H9 (cell line): Measurements from ENCODE around the gene FXYD7. TPM values are rescaled to one million over a fixed set of nuclear protein-coding genes. Genes with fewer than 3 reads are reported as not detected.
A peak's percentile ranks its signal among the peaks of the same experiment; 100 is the strongest.

ENCODE experiments used
- DNase-seq: peaks from one replicate; pipeline ENCODE4 v3.0.0-alpha.2; 2017
- H2AFZ ChIP-seq: one replicate; pipeline ENCODE4 v1.6.1; 2013; ENCODE audit warnings: mild to moderate bottlenecking, low read length, control low read depth, moderate library complexity
- H2AK5ac ChIP-seq: 2 replicates; pipeline ENCODE4 v1.6.1; 2013; ENCODE audit warnings: low read length, control low read depth, mixed read lengths; ENCODE audit not compliant: insufficient read length
- H2BK120ac ChIP-seq: one replicate; pipeline ENCODE4 v1.6.1; 2013; ENCODE audit warnings: low read depth, mild to moderate bottlenecking, low read length, control low read depth, inconsistent platforms; ENCODE audit not compliant: poor library complexity, severe bottlenecking
- H2BK12ac ChIP-seq: 2 replicates; pipeline ENCODE4 v1.6.1; 2013; ENCODE audit warnings: low read length, control low read depth, mixed read lengths, low read depth; ENCODE audit not compliant: insufficient read length
- H2BK15ac ChIP-seq: 2 replicates; pipeline ENCODE4 v1.6.1; 2013; ENCODE audit warnings: low read depth, low read length, control low read depth
- H2BK20ac ChIP-seq: one replicate; pipeline ENCODE4 v1.6.1; 2013; ENCODE audit warnings: low read depth, mild to moderate bottlenecking, low read length, control low read depth, inconsistent platforms; ENCODE audit not compliant: poor library complexity, severe bottlenecking
- H2BK5ac ChIP-seq: 2 replicates; pipeline ENCODE4 v1.6.1; 2013; ENCODE audit warnings: low read length, control low read depth, mixed read lengths; ENCODE audit not compliant: insufficient read length
- H3K14ac ChIP-seq: 2 replicates; pipeline ENCODE4 v1.6.1; 2013; ENCODE audit warnings: low read length, control low read depth; ENCODE audit not compliant: insufficient read depth
- H3K18ac ChIP-seq: 2 replicates; pipeline ENCODE4 v1.6.1; 2013; ENCODE audit warnings: low read depth, mild to moderate bottlenecking, mixed read lengths, low read length, control low read depth; ENCODE audit not compliant: insufficient read length
- H3K23ac ChIP-seq: 2 replicates; pipeline ENCODE4 v1.6.1; 2013; ENCODE audit warnings: low read length, control low read depth, mixed read lengths, low read depth; ENCODE audit not compliant: insufficient read length
- H3K23me2 ChIP-seq: 2 replicates; pipeline ENCODE4 v1.6.1; 2013; ENCODE audit warnings: low read depth, mild to moderate bottlenecking, mixed read lengths, low read length, control low read depth; ENCODE audit not compliant: insufficient read length, poor library complexity, severe bottlenecking
- H3K27ac ChIP-seq: 2 replicates; pipeline ENCODE4 v1.5.1; 2013; ENCODE audit warnings: low read length, control low read depth, mixed read lengths, low read depth; ENCODE audit not compliant: insufficient read length
- H3K27me3 ChIP-seq: 2 replicates; pipeline ENCODE4 v1.6.1; 2013; ENCODE audit warnings: low read length, control low read depth, inconsistent platforms; ENCODE audit not compliant: insufficient read depth
- H3K4ac ChIP-seq: 2 replicates; pipeline ENCODE4 v1.6.1; 2013; ENCODE audit warnings: low read depth, mild to moderate bottlenecking, control low read depth, inconsistent platforms, low read length, moderate library complexity
- H3K4me1 ChIP-seq: 2 replicates; pipeline ENCODE4 v1.6.1; 2013; ENCODE audit warnings: low read length, control low read depth, inconsistent platforms; ENCODE audit not compliant: insufficient read depth
- H3K4me2 ChIP-seq: 2 replicates; pipeline ENCODE4 v1.6.1; 2013; ENCODE audit warnings: low read length, control low read depth, mixed read lengths; ENCODE audit not compliant: insufficient read length, insufficient read depth
- H3K56ac ChIP-seq: 2 replicates; pipeline ENCODE4 v1.6.1; 2013; ENCODE audit warnings: low read depth, mild to moderate bottlenecking, mixed read lengths, low read length, control low read depth; ENCODE audit not compliant: insufficient read length
- H3K79me1 ChIP-seq: 2 replicates; pipeline ENCODE4 v1.6.1; 2013; ENCODE audit warnings: low read depth, mild to moderate bottlenecking, moderate library complexity, low read length, control low read depth, inconsistent platforms; ENCODE audit not compliant: insufficient read depth, poor library complexity, severe bottlenecking
- H3K79me2 ChIP-seq: 2 replicates; pipeline ENCODE4 v1.6.1; 2013; ENCODE audit warnings: low read length, control low read depth, inconsistent platforms; ENCODE audit not compliant: insufficient read depth
- H3K9ac ChIP-seq: 2 replicates; pipeline ENCODE4 v1.6.1; 2013; ENCODE audit warnings: low read length, control low read depth, mixed read lengths; ENCODE audit not compliant: insufficient read length; ENCODE audit errors: extremely low read depth
- H3K9me3 ChIP-seq: one replicate; pipeline ENCODE4 v1.6.1; 2013; ENCODE audit warnings: low read depth, low read length, inconsistent platforms; ENCODE audit not compliant: control insufficient read depth
- H3T11ph ChIP-seq: one replicate; pipeline ENCODE4 v1.6.1; 2013; ENCODE audit warnings: mild to moderate bottlenecking, low read length, control low read depth, inconsistent platforms
- H4K20me1 ChIP-seq: one replicate; pipeline ENCODE4 v1.6.1; 2013; ENCODE audit not compliant: control insufficient read depth, insufficient read length, insufficient read depth
- H4K5ac ChIP-seq: 2 replicates; pipeline ENCODE4 v1.6.1; 2013; ENCODE audit warnings: low read depth, mild to moderate bottlenecking, mixed read lengths, low read length, control low read depth; ENCODE audit not compliant: insufficient read length
- H4K8ac ChIP-seq: replicated peaks from 2 replicates; pipeline ENCODE4 v1.6.1; 2013; ENCODE audit warnings: low read length, control low read depth, mixed read lengths, low read depth; ENCODE audit not compliant: insufficient read length
- H4K91ac ChIP-seq: 2 replicates; pipeline ENCODE4 v1.6.1; 2013; ENCODE audit warnings: low read depth, mild to moderate bottlenecking, moderate library complexity, mixed read lengths, low read length, control low read depth; ENCODE audit not compliant: insufficient read length
- H3K27ac Mint-ChIP-seq, 3 experiments: 2 replicates in 2 of 3; 3 replicates in 1 of 3; pipeline ENCODE4 v1.8.0; 2020 to 2021; ENCODE audit warnings: mixed read lengths in 3 of 3, mild to moderate bottlenecking in 1 of 3, moderate library complexity in 1 of 3
- H3K27me3 Mint-ChIP-seq: 2 replicates; pipeline ENCODE4 v1.8.0; 2021; ENCODE audit warnings: low read depth, mild to moderate bottlenecking, moderate library complexity, mixed read lengths
- H3K36me3 Mint-ChIP-seq, 3 experiments: 2 replicates in 2 of 3; 3 replicates in 1 of 3; pipeline ENCODE4 v1.8.0; 2020 to 2021; ENCODE audit warnings: low read depth in 3 of 3, mixed read lengths in 3 of 3; ENCODE audit not compliant: insufficient read depth in 1 of 3
- H3K4me1 Mint-ChIP-seq, 2 experiments: 2 replicates each; pipeline ENCODE4 v1.8.0; 2020; ENCODE audit warnings: mixed read lengths in 2 of 2
- H3K4me3 Mint-ChIP-seq, 2 experiments: 2 replicates in 1 of 2; 3 replicates in 1 of 2; pipeline ENCODE4 v1.8.0; 2020 to 2021; ENCODE audit warnings: mild to moderate bottlenecking in 2 of 2, mixed read lengths in 2 of 2, moderate library complexity in 1 of 2
- H3K9me3 Mint-ChIP-seq, 2 experiments: 2 replicates in 1 of 2; 3 replicates in 1 of 2; pipeline ENCODE4 v1.8.0; 2020; ENCODE audit warnings: mild to moderate bottlenecking in 2 of 2, mixed read lengths in 2 of 2, moderate library complexity in 1 of 2
- WGBS: extraction: QIAGEN DNeasy Blood & Tissue Kit; methylation state at CpG from one replicate; pipeline ENCODE4 v1.1.7; 2013; ENCODE audit warnings: missing lambda C conversion rate, low lambda C conversion rate, mixed read lengths; ENCODE audit not compliant: insufficient read length; ENCODE audit errors: extremely low coverage; 5-methylcytosine and 5-hydroxymethylcytosine counted together
- total RNA-seq: library from RNA; stranded (reverse); gene quantifications from 2 replicates; pipeline ENCODE4 v1.2.1, GENCODE V29; 2021
- TF ChIP-seq, protein P1 (sequence below): fragments of 200-600 bp; sonication (generic); conservative IDR thresholded peaks from 3 replicates; pipeline ENCODE4 v1.8.0; 2021; ENCODE audit warnings: antibody characterized with exemption, mild to moderate bottlenecking

FXYD7 gene
- total RNA-seq, 1 experiment from 2014 or later, result 9.0 TPM

DNA sequence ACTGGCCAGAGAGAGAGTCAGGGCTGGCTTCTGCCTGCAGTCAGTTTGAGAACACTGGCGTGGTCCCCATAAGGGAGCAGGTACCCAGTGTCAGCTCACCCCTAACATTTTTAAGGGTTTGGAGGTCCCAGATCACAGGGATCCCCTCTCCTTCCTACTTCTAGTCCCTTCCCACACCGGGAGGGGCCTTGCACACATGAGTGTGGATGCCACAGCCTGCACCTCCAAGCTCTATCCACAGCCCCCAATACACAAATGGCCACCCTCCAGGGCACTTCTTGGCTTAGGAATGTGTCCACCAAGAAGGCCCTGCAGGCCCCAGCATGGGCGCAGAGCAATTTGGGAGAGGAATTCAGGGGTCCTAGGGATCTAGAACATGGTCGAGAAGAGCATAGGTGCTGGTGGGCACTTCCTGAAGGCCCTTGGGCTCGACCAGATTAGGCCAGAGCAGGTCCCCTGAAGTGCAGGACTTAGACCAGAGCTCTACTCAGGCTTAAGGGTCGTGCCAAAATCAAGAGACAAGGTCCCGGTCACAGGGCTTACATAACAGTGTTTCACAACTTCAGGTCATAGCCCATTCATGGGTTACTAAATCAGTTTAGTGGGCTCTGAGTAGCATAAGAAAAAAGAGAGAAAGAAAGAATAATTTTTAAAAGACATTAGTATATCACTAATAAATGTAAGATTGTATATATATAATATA is 27.5 kb downstream of the FXYD7 start:
- WGBS, result no CpG with 5 or more reads among the region's 7 CpGs
- H2BK5ac ChIP-seq, result no peak overlapping the region
- H3K23ac ChIP-seq, result no peak overlapping the region
- H4K8ac ChIP-seq, result no peak overlapping the region
- no peak overlapping the region for H4K5ac ChIP-seq
- no peak overlapping the region for H3K4ac ChIP-seq
- no peak overlapping the region for H3K27ac ChIP-seq
- H3K79me2 ChIP-seq, result no peaks in the 10 kb centered on the region
- no peak overlapping the region for H2BK12ac ChIP-seq
- H3K36me3 Mint-ChIP-seq, result peaks cover 45 to 55% (median 52%) of the 10 kb centered on the region in 3 experiments
- no peak overlapping the region for H3K14ac ChIP-seq
- TF ChIP-seq, protein P1, sequence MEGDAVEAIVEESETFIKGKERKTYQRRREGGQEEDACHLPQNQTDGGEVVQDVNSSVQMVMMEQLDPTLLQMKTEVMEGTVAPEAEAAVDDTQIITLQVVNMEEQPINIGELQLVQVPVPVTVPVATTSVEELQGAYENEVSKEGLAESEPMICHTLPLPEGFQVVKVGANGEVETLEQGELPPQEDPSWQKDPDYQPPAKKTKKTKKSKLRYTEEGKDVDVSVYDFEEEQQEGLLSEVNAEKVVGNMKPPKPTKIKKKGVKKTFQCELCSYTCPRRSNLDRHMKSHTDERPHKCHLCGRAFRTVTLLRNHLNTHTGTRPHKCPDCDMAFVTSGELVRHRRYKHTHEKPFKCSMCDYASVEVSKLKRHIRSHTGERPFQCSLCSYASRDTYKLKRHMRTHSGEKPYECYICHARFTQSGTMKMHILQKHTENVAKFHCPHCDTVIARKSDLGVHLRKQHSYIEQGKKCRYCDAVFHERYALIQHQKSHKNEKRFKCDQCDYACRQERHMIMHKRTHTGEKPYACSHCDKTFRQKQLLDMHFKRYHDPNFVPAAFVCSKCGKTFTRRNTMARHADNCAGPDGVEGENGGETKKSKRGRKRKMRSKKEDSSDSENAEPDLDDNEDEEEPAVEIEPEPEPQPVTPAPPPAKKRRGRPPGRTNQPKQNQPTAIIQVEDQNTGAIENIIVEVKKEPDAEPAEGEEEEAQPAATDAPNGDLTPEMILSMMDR, result no peak
- H3K56ac ChIP-seq, result no peak overlapping the region
- H3K4me3 Mint-ChIP-seq, result no peak overlapping the region
- no peaks in the 10 kb centered on the region for H3K79me1 ChIP-seq
- no peaks in the 10 kb centered on the region for H3K27me3 ChIP-seq
- H3K4me2 ChIP-seq, result no peak overlapping the region
- no peak overlapping the region for H2BK15ac ChIP-seq
- H2BK120ac ChIP-seq, result no peak overlapping the region
- no peak overlapping the region for H3K18ac ChIP-seq
- H4K20me1 ChIP-seq, result peaks cover 3% of the 10 kb centered on the region
- H3K27me3 Mint-ChIP-seq, result no peaks in the 10 kb centered on the region
- peaks cover 7% of the 10 kb centered on the region for H3K9me3 ChIP-seq
- H3K27ac Mint-ChIP-seq, result peak overlapping the region in 1 of 3 experiments; percentile 77; a peak in 1 of 7 replicates
- H2BK20ac ChIP-seq, result no peak overlapping the region
- no peak overlapping the region for H4K91ac ChIP-seq
- DNase-seq, result peak; percentile 15
- no peaks in the 10 kb centered on the region for H3K4me1 ChIP-seq
- H3K23me2 ChIP-seq, result no peaks in the 10 kb centered on the region
- no peaks in the 10 kb centered on the region for H3K4me1 Mint-ChIP-seq
- no peak overlapping the region for H3K9ac ChIP-seq
- peaks cover 11 to 18% of the 10 kb centered on the region in 2 experiments for H3K9me3 Mint-ChIP-seq
- H2AFZ ChIP-seq, result no peak overlapping the region
- no peak overlapping the region for H2AK5ac ChIP-seq
- no peak overlapping the region for H3T11ph ChIP-seq
